HEK293 (cell line): ENCODE results near the gene TTC9C.
"Not testable (repeated sequence)": the region's sequence is repeated elsewhere in the genome, so short reads cannot be mapped to it uniquely, and the experiment has no call there.

Experiments used
- CTCF ChIA-PET: fragments of 350-600 bp; formaldehyde crosslinking; extraction: SDS; loops from one replicate; lab custom pipeline; 2021; ENCODE audit warnings: antibody characterized with exemption; lab: Yijun Ruan, JAX
- POLR2A ChIA-PET: fragments of 300-600 bp; formaldehyde crosslinking; extraction: SDS; loops from one replicate; lab custom pipeline; 2020; ENCODE audit warnings: antibody characterized with exemption, inconsistent platforms; lab: Yijun Ruan, JAX
- H3K27ac ChIP-seq: fragments of 200-500 bp; sonication (Bioruptor generic); 2 replicates; pipeline ENCODE4 v1.5.1; 2014; ENCODE audit warnings: low read depth, low read length, control low read depth, inconsistent platforms; ENCODE audit errors: extremely low read depth
- H3K36me3 ChIP-seq, 2 experiments: fragments of 200-500 bp in 1 of 2; sonication (Bioruptor generic) in 1 of 2; 1 replicate in 1 of 2; 2 replicates in 1 of 2; pipeline ENCODE4 v1.5.1; 2014 to 2017; ENCODE audit warnings: inconsistent platforms in 2 of 2, low read length in 2 of 2; ENCODE audit not compliant: control insufficient read depth in 2 of 2, insufficient read depth in 1 of 2
- H3K4me1 ChIP-seq: fragments of 200-500 bp; sonication (Bioruptor generic); 2 replicates; pipeline ENCODE4 v1.5.1; 2014; ENCODE audit warnings: mild to moderate bottlenecking, low read length, inconsistent platforms; ENCODE audit not compliant: control insufficient read depth, insufficient read depth
- H3K4me3 ChIP-seq: 2 replicates; pipeline ENCODE4 v1.5.1; 2011; ENCODE audit warnings: low read depth, mild to moderate bottlenecking, control low read depth, low read length, moderate library complexity
- H3K9me3 ChIP-seq: fragments of 200-500 bp; sonication (Bioruptor generic); 2 replicates; pipeline ENCODE4 v1.5.1; 2014; ENCODE audit warnings: low read depth, low read length, inconsistent platforms; ENCODE audit not compliant: control insufficient read depth, insufficient read depth
- BCL11B ChIP-seq: fragments of 450-650 bp; formaldehyde crosslinking; IDR thresholded peaks from 2 replicates; pipeline ENCODE4 v1.5.1; 2016; ENCODE audit warnings: low read depth, missing biosample characterization, missing genetic modification characterization
- BCL6B ChIP-seq: fragments of 450-650 bp; formaldehyde crosslinking; IDR thresholded peaks from 2 replicates; pipeline ENCODE4 v1.5.1; 2017; ENCODE audit warnings: missing biosample characterization, missing genetic modification characterization
- CTCF ChIP-seq: fragments of 450-650 bp; formaldehyde crosslinking; IDR thresholded peaks from 2 replicates; pipeline ENCODE4 v1.5.1; 2016; ENCODE audit warnings: missing biosample characterization, missing genetic modification characterization
- MEIS1 ChIP-seq: sonication (generic); formaldehyde crosslinking; IDR thresholded peaks from 2 replicates; pipeline ENCODE4 v1.8.1; 2022; ENCODE audit warnings: missing genetic modification reagents, mild to moderate bottlenecking, borderline replicate concordance
- OSR2 ChIP-seq: fragments of 450-650 bp; formaldehyde crosslinking; IDR thresholded peaks from 2 replicates; pipeline ENCODE4 v1.5.1; 2016; ENCODE audit warnings: missing biosample characterization, missing genetic modification characterization
- OVOL3 ChIP-seq: fragments of 450-650 bp; formaldehyde crosslinking; IDR thresholded peaks from 2 replicates; pipeline ENCODE4 v1.5.1; 2016; ENCODE audit warnings: missing biosample characterization, missing genetic modification characterization
- PATZ1 ChIP-seq: fragments of 450-650 bp; formaldehyde crosslinking; IDR thresholded peaks from 2 replicates; pipeline ENCODE4 v1.5.1; 2016; ENCODE audit warnings: missing biosample characterization, missing genetic modification characterization
- ZBTB21 ChIP-seq: fragments of 450-650 bp; formaldehyde crosslinking; IDR thresholded peaks from 2 replicates; pipeline ENCODE4 v1.5.1; 2017; ENCODE audit warnings: missing biosample characterization, missing genetic modification characterization
- ZFHX2 ChIP-seq: fragments of 450-650 bp; formaldehyde crosslinking; conservative IDR thresholded peaks from 2 replicates; pipeline ENCODE4 v1.5.1; 2016; ENCODE audit warnings: missing biosample characterization, missing genetic modification characterization
- ZNF132 ChIP-seq: fragments of 450-650 bp; formaldehyde crosslinking; IDR thresholded peaks from 2 replicates; pipeline ENCODE4 v1.5.1; 2017; ENCODE audit warnings: missing biosample characterization, missing genetic modification characterization, borderline replicate concordance
- ZNF292 ChIP-seq: fragments of 450-650 bp; formaldehyde crosslinking; IDR thresholded peaks from 2 replicates; pipeline ENCODE4 v1.5.1; 2016; ENCODE audit warnings: low read depth, missing biosample characterization, missing genetic modification characterization, borderline replicate concordance
- ZNF324 ChIP-seq: fragments of 450-650 bp; formaldehyde crosslinking; IDR thresholded peaks from 2 replicates; pipeline ENCODE4 v1.5.1; 2016; ENCODE audit warnings: missing biosample characterization, missing genetic modification characterization
- ZNF366 ChIP-seq: fragments of 450-650 bp; formaldehyde crosslinking; conservative IDR thresholded peaks from 2 replicates; pipeline ENCODE4 v1.5.1; 2016; ENCODE audit warnings: missing biosample characterization, missing genetic modification characterization
- ZNF513 ChIP-seq: fragments of 450-650 bp; IDR thresholded peaks from 2 replicates; pipeline ENCODE4 v1.5.1; 2018; ENCODE audit warnings: missing biosample characterization, missing genetic modification characterization
- ZNF561 ChIP-seq: fragments of 450-650 bp; IDR thresholded peaks from 2 replicates; pipeline ENCODE4 v1.5.1; 2018; ENCODE audit warnings: missing biosample characterization, missing genetic modification characterization, borderline replicate concordance
- ZNF645 ChIP-seq: fragments of 450-650 bp; formaldehyde crosslinking; IDR thresholded peaks from 2 replicates; pipeline ENCODE4; 2016; ENCODE audit warnings: missing biosample characterization, missing genetic modification characterization
- ZNF654 ChIP-seq: fragments of 450-650 bp; formaldehyde crosslinking; IDR thresholded peaks from 2 replicates; pipeline ENCODE4 v1.5.1; 2016; ENCODE audit warnings: low read depth, missing biosample characterization, missing genetic modification characterization
- ZNF707 ChIP-seq: fragments of 450-650 bp; formaldehyde crosslinking; IDR thresholded peaks from 2 replicates; pipeline ENCODE4 v1.5.1; 2016; ENCODE audit warnings: missing biosample characterization, missing genetic modification characterization
- ZNF768 ChIP-seq: fragments of 450-650 bp; formaldehyde crosslinking; IDR thresholded peaks from 2 replicates; pipeline ENCODE4 v1.5.1; 2018; ENCODE audit warnings: missing biosample characterization, mild to moderate bottlenecking, missing genetic modification characterization
- ZNF791 ChIP-seq: fragments of 450-650 bp; formaldehyde crosslinking; IDR thresholded peaks from 2 replicates; pipeline ENCODE4 v1.5.1; 2016; ENCODE audit warnings: missing biosample characterization, missing genetic modification characterization

Gene TTC9C

GRCh38 chr11:62694455-62695167, 33.7 kb upstream of the TTC9C start:
- no peaks in the 10 kb centered on the region for H3K9me3 ChIP-seq
- POLR2A ChIA-PET = interaction anchor here (0.6 to 1.7 kb wide), 8 partner anchors 12 to 103 kb away, joined by 3 to 12 read pairs (median 4); partner anchors contain the start of genes C11orf98, CSKMT, HNRNPUL2 and TUT1
- H3K36me3 ChIP-seq = peaks cover 16 to 69% of the 10 kb centered on the region in 2 experiments; a peak in 2 of 3 replicates
- no peak for TF ChIP-seq ZNF366
- peak; percentile 25; the same call in 1 of the 2 replicates for TF ChIP-seq PATZ1 (tag by site-specific recombination)
- peak; percentile 48 for TF ChIP-seq ZNF654 (tag by site-specific recombination)
- TF ChIP-seq ZNF561 (tag by site-specific recombination) = peak; percentile 59; the same call in 1 of the 2 replicates
- TF ChIP-seq ZNF707 (tag by site-specific recombination) = no peak
- TF ChIP-seq CTCF (tag by site-specific recombination) = peak; percentile 11; the same call in 1 of the 2 replicates
- TF ChIP-seq ZFHX2 = 0 out of 2 replicates have a peak, but pooled peaks have one; percentile 10
- no peak for TF ChIP-seq ZNF791
- TF ChIP-seq ZNF292 (tag by site-specific recombination) = no peak
- TF ChIP-seq ZNF645 (tag by site-specific recombination) = no peak
- no peaks in the 10 kb centered on the region for H3K4me1 ChIP-seq
- CTCF ChIA-PET = interaction anchor here (0.5 to 6.8 kb wide), 25 partner anchors 9 to 300 kb away, joined by 3 to 46 read pairs (median 3); partner anchors contain the start of genes C11orf98, CSKMT, LBHD1 and TUT1
- no peak overlapping the region for H3K27ac ChIP-seq
- H3K4me3 ChIP-seq = no peak overlapping the region

GRCh38 chr11:62702246-62702645, 26.0 kb upstream of the TTC9C start:
- H3K36me3 ChIP-seq = peaks cover 15 to 71% of the 10 kb centered on the region in 2 experiments
- CTCF ChIA-PET = interaction anchor here (0.7 to 1.7 kb wide), 3 partner anchors 8 to 21 kb away, joined by 7 to 12 read pairs (median 8); partner anchors contain the start of gene LRRN4CL
- POLR2A ChIA-PET = interaction anchor here (0.6 to 1.8 kb wide), 2 partner anchors 11 to 37 kb away, joined by 3 to 4 read pairs; partner anchors contain the start of genes C11orf98 and CSKMT

GRCh38 chr11:62703921-62704320, 24.4 kb upstream of the TTC9C start:
- H3K4me3 ChIP-seq, H3K27ac ChIP-seq, H3K4me1 ChIP-seq, H3K9me3 ChIP-seq: not testable (repeated sequence)
- CTCF ChIA-PET = interaction anchor here (0.6 to 1.6 kb wide), 4 partner anchors 10 to 1133 kb away, joined by 3 to 12 read pairs (median 4); partner anchors contain the start of gene TMEM179B
- POLR2A ChIA-PET = interaction anchor here (0.6 to 1.8 kb wide), 4 partner anchors 15 to 1676 kb away, joined by 4 to 10 read pairs (median 5); partner anchors contain the start of genes C11orf98, CSKMT and LRRN4CL
- H3K36me3 ChIP-seq = peaks cover 15 to 83% of the 10 kb centered on the region in 2 experiments

More at GRCh38 chr11:62702246-62702645, 26.0 kb upstream of the TTC9C start:
- no peak overlapping the region for H3K27ac ChIP-seq
- TF ChIP-seq OVOL3 (tag by site-specific recombination) (no peak), ZNF707 (tag by site-specific recombination) (no peak), ZNF513 (tag by site-specific recombination) (no peak), ZNF768 (tag by site-specific recombination) (no peak), BCL11B (no peak), ZNF132 (no peak), MEIS1 (CRISPR knock-in tag) (no peak), ZNF324 (tag by site-specific recombination) (no peak), BCL6B (tag by site-specific recombination) (no peak), OSR2 (tag by site-specific recombination) (no peak), ZBTB21 (tag by site-specific recombination) (no peak)
- TF ChIP-seq, all 188 proteins: peak for 0
- peaks cover 3% of the 10 kb centered on the region; the same call in 1 of the 2 replicates for H3K4me1 ChIP-seq
- no peak overlapping the region for H3K4me3 ChIP-seq
- H3K9me3 ChIP-seq = no peaks in the 10 kb centered on the region
